H9 (cell line): ENCODE measurements around the gene CEP131. TPM values are rescaled to one million over a fixed set of nuclear protein-coding genes. Genes with fewer than 3 reads are reported as not detected.

ENCODE experiments used
- DNase-seq: peaks from one replicate; pipeline ENCODE4 v3.0.0-alpha.2; 2017
- H2AFZ ChIP-seq: one replicate; pipeline ENCODE4 v1.6.1; 2013; ENCODE audit warnings: mild to moderate bottlenecking, low read length, control low read depth, moderate library complexity
- H2AK5ac ChIP-seq: 2 replicates; pipeline ENCODE4 v1.6.1; 2013; ENCODE audit warnings: low read length, control low read depth, mixed read lengths; ENCODE audit not compliant: insufficient read length
- H2BK120ac ChIP-seq: one replicate; pipeline ENCODE4 v1.6.1; 2013; ENCODE audit warnings: low read depth, mild to moderate bottlenecking, low read length, control low read depth, inconsistent platforms; ENCODE audit not compliant: poor library complexity, severe bottlenecking
- H2BK12ac ChIP-seq: 2 replicates; pipeline ENCODE4 v1.6.1; 2013; ENCODE audit warnings: low read length, control low read depth, mixed read lengths, low read depth; ENCODE audit not compliant: insufficient read length
- H2BK15ac ChIP-seq: 2 replicates; pipeline ENCODE4 v1.6.1; 2013; ENCODE audit warnings: low read depth, low read length, control low read depth
- H2BK20ac ChIP-seq: one replicate; pipeline ENCODE4 v1.6.1; 2013; ENCODE audit warnings: low read depth, mild to moderate bottlenecking, low read length, control low read depth, inconsistent platforms; ENCODE audit not compliant: poor library complexity, severe bottlenecking
- H2BK5ac ChIP-seq: 2 replicates; pipeline ENCODE4 v1.6.1; 2013; ENCODE audit warnings: low read length, control low read depth, mixed read lengths; ENCODE audit not compliant: insufficient read length
- H3K14ac ChIP-seq: 2 replicates; pipeline ENCODE4 v1.6.1; 2013; ENCODE audit warnings: low read length, control low read depth; ENCODE audit not compliant: insufficient read depth
- H3K18ac ChIP-seq: 2 replicates; pipeline ENCODE4 v1.6.1; 2013; ENCODE audit warnings: low read depth, mild to moderate bottlenecking, mixed read lengths, low read length, control low read depth; ENCODE audit not compliant: insufficient read length
- H3K23ac ChIP-seq: 2 replicates; pipeline ENCODE4 v1.6.1; 2013; ENCODE audit warnings: low read length, control low read depth, mixed read lengths, low read depth; ENCODE audit not compliant: insufficient read length
- H3K23me2 ChIP-seq: 2 replicates; pipeline ENCODE4 v1.6.1; 2013; ENCODE audit warnings: low read depth, mild to moderate bottlenecking, mixed read lengths, low read length, control low read depth; ENCODE audit not compliant: insufficient read length, poor library complexity, severe bottlenecking
- H3K27ac ChIP-seq: 2 replicates; pipeline ENCODE4 v1.5.1; 2013; ENCODE audit warnings: low read length, control low read depth, mixed read lengths, low read depth; ENCODE audit not compliant: insufficient read length
- H3K27me3 ChIP-seq: 2 replicates; pipeline ENCODE4 v1.6.1; 2013; ENCODE audit warnings: low read length, control low read depth, inconsistent platforms; ENCODE audit not compliant: insufficient read depth
- H3K4ac ChIP-seq: 2 replicates; pipeline ENCODE4 v1.6.1; 2013; ENCODE audit warnings: low read depth, mild to moderate bottlenecking, control low read depth, inconsistent platforms, low read length, moderate library complexity
- H3K4me1 ChIP-seq: 2 replicates; pipeline ENCODE4 v1.6.1; 2013; ENCODE audit warnings: low read length, control low read depth, inconsistent platforms; ENCODE audit not compliant: insufficient read depth
- H3K4me2 ChIP-seq: 2 replicates; pipeline ENCODE4 v1.6.1; 2013; ENCODE audit warnings: low read length, control low read depth, mixed read lengths; ENCODE audit not compliant: insufficient read length, insufficient read depth
- H3K56ac ChIP-seq: 2 replicates; pipeline ENCODE4 v1.6.1; 2013; ENCODE audit warnings: low read depth, mild to moderate bottlenecking, mixed read lengths, low read length, control low read depth; ENCODE audit not compliant: insufficient read length
- H3K79me1 ChIP-seq: 2 replicates; pipeline ENCODE4 v1.6.1; 2013; ENCODE audit warnings: low read depth, mild to moderate bottlenecking, moderate library complexity, low read length, control low read depth, inconsistent platforms; ENCODE audit not compliant: insufficient read depth, poor library complexity, severe bottlenecking
- H3K79me2 ChIP-seq: 2 replicates; pipeline ENCODE4 v1.6.1; 2013; ENCODE audit warnings: low read length, control low read depth, inconsistent platforms; ENCODE audit not compliant: insufficient read depth
- H3K9ac ChIP-seq: 2 replicates; pipeline ENCODE4 v1.6.1; 2013; ENCODE audit warnings: low read length, control low read depth, mixed read lengths; ENCODE audit not compliant: insufficient read length; ENCODE audit errors: extremely low read depth
- H3K9me3 ChIP-seq: one replicate; pipeline ENCODE4 v1.6.1; 2013; ENCODE audit warnings: low read depth, low read length, inconsistent platforms; ENCODE audit not compliant: control insufficient read depth
- H3T11ph ChIP-seq: one replicate; pipeline ENCODE4 v1.6.1; 2013; ENCODE audit warnings: mild to moderate bottlenecking, low read length, control low read depth, inconsistent platforms
- H4K20me1 ChIP-seq: one replicate; pipeline ENCODE4 v1.6.1; 2013; ENCODE audit not compliant: control insufficient read depth, insufficient read length, insufficient read depth
- H4K5ac ChIP-seq: 2 replicates; pipeline ENCODE4 v1.6.1; 2013; ENCODE audit warnings: low read depth, mild to moderate bottlenecking, mixed read lengths, low read length, control low read depth; ENCODE audit not compliant: insufficient read length
- H4K8ac ChIP-seq: replicated peaks from 2 replicates; pipeline ENCODE4 v1.6.1; 2013; ENCODE audit warnings: low read length, control low read depth, mixed read lengths, low read depth; ENCODE audit not compliant: insufficient read length
- H4K91ac ChIP-seq: 2 replicates; pipeline ENCODE4 v1.6.1; 2013; ENCODE audit warnings: low read depth, mild to moderate bottlenecking, moderate library complexity, mixed read lengths, low read length, control low read depth; ENCODE audit not compliant: insufficient read length
- H3K27ac Mint-ChIP-seq, 3 experiments: 2 replicates in 2 of 3; 3 replicates in 1 of 3; pipeline ENCODE4 v1.8.0; 2020 to 2021; ENCODE audit warnings: mixed read lengths in 3 of 3, mild to moderate bottlenecking in 1 of 3, moderate library complexity in 1 of 3
- H3K27me3 Mint-ChIP-seq: 2 replicates; pipeline ENCODE4 v1.8.0; 2021; ENCODE audit warnings: low read depth, mild to moderate bottlenecking, moderate library complexity, mixed read lengths
- H3K36me3 Mint-ChIP-seq, 3 experiments: 2 replicates in 2 of 3; 3 replicates in 1 of 3; pipeline ENCODE4 v1.8.0; 2020 to 2021; ENCODE audit warnings: low read depth in 3 of 3, mixed read lengths in 3 of 3; ENCODE audit not compliant: insufficient read depth in 1 of 3
- H3K4me1 Mint-ChIP-seq, 2 experiments: 2 replicates each; pipeline ENCODE4 v1.8.0; 2020; ENCODE audit warnings: mixed read lengths in 2 of 2
- H3K4me3 Mint-ChIP-seq, 2 experiments: 2 replicates in 1 of 2; 3 replicates in 1 of 2; pipeline ENCODE4 v1.8.0; 2020 to 2021; ENCODE audit warnings: mild to moderate bottlenecking in 2 of 2, mixed read lengths in 2 of 2, moderate library complexity in 1 of 2
- H3K9me3 Mint-ChIP-seq, 2 experiments: 2 replicates in 1 of 2; 3 replicates in 1 of 2; pipeline ENCODE4 v1.8.0; 2020; ENCODE audit warnings: mild to moderate bottlenecking in 2 of 2, mixed read lengths in 2 of 2, moderate library complexity in 1 of 2
- CTCF ChIP-seq: fragments of 200-600 bp; sonication (generic); conservative IDR thresholded peaks from 3 replicates; pipeline ENCODE4 v1.8.0; 2021; ENCODE audit warnings: antibody characterized with exemption, mild to moderate bottlenecking
- WGBS: extraction: QIAGEN DNeasy Blood & Tissue Kit; methylation state at CpG from one replicate; pipeline ENCODE4 v1.1.7; 2013; ENCODE audit warnings: missing lambda C conversion rate, low lambda C conversion rate, mixed read lengths; ENCODE audit not compliant: insufficient read length; ENCODE audit errors: extremely low coverage; 5-methylcytosine and 5-hydroxymethylcytosine counted together
- total RNA-seq: library from RNA; stranded (reverse); gene quantifications from 2 replicates; pipeline ENCODE4 v1.2.1, GENCODE V29; 2021

Gene CEP131
- total RNA-seq, 1 experiment from 2014 or later: 16.3 TPM

- no peaks in the 10 kb centered on the region for H3K9me3 Mint-ChIP-seq
- no peak for TF ChIP-seq CTCF
- H2AK5ac ChIP-seq: no peak overlapping the region
These were observed 22.6 kb downstream of the CEP131 start for GRCh38 chr17:81200201-81200600.

More at GRCh38 chr17:81200201-81200600, 22.6 kb downstream of the CEP131 start:
- H4K8ac ChIP-seq: no peak overlapping the region
- no peaks in the 10 kb centered on the region for H3K4me1 ChIP-seq
- H3K56ac ChIP-seq: no peak overlapping the region
- no peak for DNase-seq
- no peak overlapping the region for H3K4ac ChIP-seq
- no peak overlapping the region for H2BK12ac ChIP-seq
- H3K79me2 ChIP-seq: no peaks in the 10 kb centered on the region
- H2BK120ac ChIP-seq: no peak overlapping the region
- H4K20me1 ChIP-seq: no peaks in the 10 kb centered on the region
- peaks cover 0 to 21% (median 16%) of the 10 kb centered on the region in 3 experiments; a peak in 5 of 7 replicates for H3K36me3 Mint-ChIP-seq
- no peak overlapping the region for H3K18ac ChIP-seq
- H2BK5ac ChIP-seq: no peak overlapping the region
- H3K27me3 Mint-ChIP-seq: no peaks in the 10 kb centered on the region
- H3K27ac Mint-ChIP-seq: no peak overlapping the region
- H2BK15ac ChIP-seq: no peak overlapping the region
- H2BK20ac ChIP-seq: no peak overlapping the region
- no peak overlapping the region for H3K14ac ChIP-seq
- no peak overlapping the region for H4K91ac ChIP-seq
- no peak overlapping the region for H3K9ac ChIP-seq
- no peak overlapping the region for H3K23ac ChIP-seq
- H3K4me1 Mint-ChIP-seq: peaks cover 3% of the 10 kb centered on the region in 2 experiments; a peak in 2 of 4 replicates
- H3K23me2 ChIP-seq: no peaks in the 10 kb centered on the region
- H3K4me2 ChIP-seq: no peak overlapping the region
- H3K27me3 ChIP-seq: no peaks in the 10 kb centered on the region
- no peaks in the 10 kb centered on the region for H3K79me1 ChIP-seq
- H3T11ph ChIP-seq: no peak overlapping the region
- no peaks in the 10 kb centered on the region for H3K9me3 ChIP-seq
- H2AFZ ChIP-seq: no peak overlapping the region
- H4K5ac ChIP-seq: no peak overlapping the region
- H3K27ac ChIP-seq: no peak overlapping the region
- H3K4me3 Mint-ChIP-seq: no peak overlapping the region
- WGBS: no CpG with 5 or more reads among the region's 18 CpGs
